Ureter (tissue), 1 donor: Measurements from ENCODE around the gene KRTAP3-2. TPM values are rescaled to one million over a fixed set of nuclear protein-coding genes. Genes with fewer than 3 reads are reported as not detected.
"Not testable (repeated sequence)": the region's sequence is repeated elsewhere in the genome, so short reads cannot be mapped to it uniquely, and the experiment has no call there.

Source experiments
- DNase-seq: peaks from one replicate; pipeline ENCODE4 v3.0.0-alpha.2; 2020; ENCODE audit warnings: low spot score
- total RNA-seq: library from RNA; stranded (reverse); gene quantifications from one replicate; pipeline ENCODE4 v1.2.4, GENCODE V29; 2023
- donor health status: DM: yes; HTN: yes; CAD: no.

The KRTAP3-2 gene
- total RNA-seq, result not detected

DNA sequence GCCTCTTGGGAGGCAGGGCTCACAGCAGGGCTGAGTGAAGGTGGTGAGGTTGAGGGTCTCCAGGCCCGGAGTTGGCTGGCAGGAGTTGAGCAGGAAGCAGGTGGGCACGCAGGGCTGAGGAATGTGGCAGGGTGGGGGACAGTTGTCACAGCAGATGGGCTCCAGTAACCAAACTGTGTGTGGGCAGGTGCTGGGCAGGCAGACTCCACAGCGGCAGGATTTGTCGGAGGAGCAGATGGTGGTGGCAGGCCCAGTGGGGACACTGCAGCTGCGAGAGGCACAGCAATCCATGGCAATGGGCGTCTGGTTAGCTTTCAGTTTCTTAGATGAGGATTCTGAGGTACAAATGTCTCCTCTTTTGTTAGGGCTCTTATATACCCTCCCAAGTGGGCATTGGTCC, at the start of gene KRTAP3-2:
KRTAP3-2 (minus strand) TSS at position 344 of the 400 bp plus-strand sequence; CDS start at position 291, 53 bp downstream.
- not testable (repeated sequence) for DNase-seq

DNA sequence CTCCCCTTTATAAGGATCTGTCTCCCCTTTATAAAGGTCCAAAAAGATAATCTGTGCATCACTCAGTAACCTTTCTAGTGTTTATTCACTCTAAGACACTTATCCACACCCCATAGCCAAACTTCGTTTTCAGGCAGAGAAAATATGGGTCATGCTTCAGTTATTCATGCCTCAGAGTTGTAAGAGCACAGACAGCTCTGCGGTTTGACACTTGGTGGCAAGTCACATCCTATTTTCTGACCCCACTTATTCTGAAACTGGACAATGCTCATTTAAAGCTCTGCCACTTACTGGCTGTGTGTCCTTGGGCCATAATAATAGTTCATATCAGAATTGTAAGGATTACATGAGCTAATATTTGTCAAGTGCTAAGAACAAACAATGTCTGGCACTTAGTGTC, 49.4 kb upstream of the KRTAP3-2 start:
- no peak for DNase-seq

DNA sequence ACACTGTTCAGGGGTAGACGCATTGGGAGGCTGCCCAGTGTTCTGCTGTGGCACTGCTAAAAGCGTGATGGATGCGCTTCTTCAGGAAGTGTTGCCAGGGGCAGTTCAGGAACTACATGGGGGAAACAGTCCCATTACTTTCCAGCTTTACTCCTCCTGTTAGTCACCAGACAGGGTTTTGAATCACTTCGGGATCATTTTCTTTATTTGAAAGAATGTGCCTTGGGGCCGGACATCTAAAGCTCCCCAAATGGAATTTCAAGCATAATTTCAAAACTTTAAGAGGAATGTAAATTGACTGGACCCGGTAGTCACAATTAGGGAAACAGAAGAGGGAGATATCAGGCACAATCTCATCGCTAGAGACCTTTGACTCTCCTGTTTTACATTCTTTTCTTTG, 48.7 kb upstream of the KRTAP3-2 start:
- no peak for DNase-seq

DNA sequence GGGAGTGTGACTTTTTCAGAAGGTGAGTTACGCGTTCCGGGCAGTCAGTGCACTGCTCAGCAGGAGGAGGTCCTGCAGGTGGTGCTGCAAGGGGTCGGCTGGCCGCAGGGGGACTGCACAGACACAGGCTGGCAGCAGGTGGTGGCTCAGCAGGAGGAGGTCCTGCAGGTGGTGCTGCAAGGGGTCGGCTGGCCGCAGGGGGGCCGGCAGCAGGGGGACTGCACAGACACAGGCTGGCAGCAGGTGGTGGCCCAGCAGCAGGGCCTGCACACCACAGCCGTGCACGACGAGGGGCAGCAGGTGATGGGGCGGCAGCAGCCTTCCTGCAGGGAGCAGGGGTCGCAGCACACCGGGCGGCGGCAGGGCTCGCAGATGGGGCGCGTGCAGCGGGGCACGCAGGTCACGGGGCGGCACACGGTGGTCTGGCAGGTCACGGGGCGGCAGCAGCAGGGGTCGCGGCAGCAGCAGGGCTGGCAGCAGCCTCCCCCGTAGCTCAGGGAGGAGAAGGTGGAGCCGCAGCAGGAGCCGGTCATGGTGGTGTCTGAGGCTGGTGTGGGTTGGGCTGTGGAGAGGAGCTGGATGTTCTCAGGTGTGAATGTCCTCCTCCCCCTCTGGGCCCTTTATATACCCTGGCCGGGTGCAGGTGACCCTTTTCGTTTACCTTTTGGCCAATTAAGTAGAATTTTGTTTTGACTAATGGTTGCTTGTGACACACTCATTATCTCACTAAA, 47.2 kb upstream of the KRTAP3-2 start, which contains the start of gene KRTAP2-1:
KRTAP2-1 (minus strand) TSS at position 582 of the 731 bp plus-strand sequence; CDS start at position 533, 49 bp downstream.
- not testable (repeated sequence) for DNase-seq

DNA sequence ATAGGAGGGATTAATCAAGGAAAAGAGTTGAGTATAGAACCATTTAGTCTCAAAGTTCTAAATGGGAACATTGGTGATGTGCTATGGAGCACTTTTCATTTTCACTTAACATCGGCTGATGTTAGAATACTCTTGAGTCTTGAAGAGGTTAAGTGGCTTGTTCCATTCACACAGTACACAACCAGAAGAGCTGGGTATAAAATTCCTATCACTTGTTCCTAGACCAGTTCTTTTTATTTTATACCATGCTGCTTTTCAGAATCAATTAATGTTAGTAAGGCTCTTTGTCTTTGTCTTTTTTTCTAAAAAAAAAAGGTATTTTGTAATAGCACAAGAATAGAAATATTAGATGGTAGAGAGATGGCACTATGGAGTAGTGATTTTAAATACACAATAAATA, 43.2 kb upstream of the KRTAP3-2 start:
- no peak for DNase-seq

DNA sequence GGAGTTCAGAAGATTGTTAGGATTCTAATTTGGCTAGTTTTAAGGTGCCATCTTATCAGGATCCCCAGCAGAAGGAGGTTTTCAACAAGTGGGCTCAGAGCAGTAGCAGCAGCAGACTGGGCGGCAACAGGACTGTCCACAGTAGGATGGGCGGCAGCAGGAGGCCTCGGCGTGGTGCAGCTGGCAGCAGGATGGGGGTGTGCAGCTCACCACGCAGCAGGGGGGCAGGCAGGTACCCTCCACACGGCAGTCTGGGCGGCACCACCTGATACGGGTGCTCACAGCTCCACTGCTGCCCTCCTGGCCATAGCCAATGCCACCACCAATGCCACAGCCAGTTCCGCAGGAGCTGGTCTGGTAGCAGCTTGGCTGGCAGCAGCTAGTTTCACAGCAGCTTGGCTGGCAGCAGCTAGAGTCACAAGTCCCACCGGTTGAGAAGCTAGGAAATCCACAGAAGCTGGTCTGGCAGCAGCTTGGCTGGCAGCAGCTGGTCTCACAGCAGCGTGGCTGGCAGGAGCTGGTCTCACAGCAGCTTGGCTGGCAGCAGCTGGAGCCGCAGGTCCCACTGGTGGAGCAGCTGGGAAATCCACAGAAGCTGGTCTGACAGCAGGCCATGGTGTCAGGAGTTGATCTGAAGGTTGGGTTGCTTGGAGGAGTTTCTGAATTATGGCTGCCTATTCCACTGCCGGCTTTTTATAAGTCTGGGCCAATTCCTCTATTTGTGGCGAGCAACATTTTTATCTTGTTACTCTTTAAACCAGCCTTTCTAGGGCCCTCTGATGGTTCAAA, 41.3 kb upstream of the KRTAP3-2 start, which contains the start of gene KRTAP1-1:
KRTAP1-1 (minus strand) TSS at position 668 of the 789 bp plus-strand sequence; CDS start at position 615, 53 bp downstream.
- peak; percentile 46 for DNase-seq

DNA sequence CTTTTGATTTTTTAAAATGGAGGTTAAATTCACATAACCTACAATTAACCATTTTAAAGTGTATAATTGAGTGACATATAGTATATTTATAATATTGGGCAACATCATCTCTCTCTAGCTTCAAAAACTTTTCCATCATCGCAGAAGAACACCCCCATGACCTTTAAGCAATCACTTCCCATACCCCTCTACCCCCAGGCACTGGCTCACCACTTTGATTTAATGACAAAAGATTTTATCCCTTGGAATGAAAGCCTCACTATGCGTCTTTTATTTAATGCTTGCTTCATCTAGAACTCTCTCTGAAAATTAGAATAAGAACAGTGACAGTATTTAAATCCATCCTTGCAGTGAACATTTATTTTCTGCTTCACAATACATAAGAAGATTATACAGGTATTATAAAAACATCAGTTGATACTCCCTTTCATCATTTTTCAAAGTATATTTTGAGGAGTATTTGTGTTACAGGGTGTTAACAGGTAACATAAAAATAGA, 38.2 kb upstream of the KRTAP3-2 start:
- no peak for DNase-seq

DNA sequence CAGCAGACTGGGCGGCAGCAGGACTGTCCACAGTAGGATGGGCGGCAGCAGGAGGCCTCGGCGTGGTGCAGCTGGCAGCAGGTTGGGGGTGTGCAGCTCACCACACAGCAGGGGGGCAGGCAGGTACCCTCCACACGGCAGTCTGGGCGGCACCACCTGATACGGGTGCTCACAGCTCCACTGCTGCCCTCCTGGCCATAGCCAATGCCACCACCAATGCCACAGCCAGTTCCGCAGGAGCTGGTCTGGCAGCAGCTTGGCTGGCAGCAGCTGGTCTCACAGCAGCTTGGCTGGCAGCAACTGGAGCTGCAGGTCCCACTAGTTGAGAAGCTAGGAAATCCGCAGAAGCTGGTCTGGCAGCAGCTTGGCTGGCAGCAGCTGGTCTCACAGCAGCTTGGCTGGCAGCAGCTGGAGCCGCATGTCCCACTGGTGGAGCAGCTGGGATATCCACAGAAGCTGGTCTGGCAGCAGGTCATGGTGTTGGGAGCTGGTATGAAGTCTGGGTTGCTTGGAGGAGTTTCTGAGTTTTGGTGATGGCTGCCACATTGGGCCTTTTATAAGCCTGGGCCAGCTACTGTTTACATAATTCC, 34.7 kb upstream of the KRTAP3-2 start, which contains the start of gene KRTAP1-3:
KRTAP1-3 (minus strand) TSS at position 529 of the 590 bp plus-strand sequence; CDS start at position 476, 53 bp downstream.
- DNase-seq, result not testable (repeated sequence)

DNA sequence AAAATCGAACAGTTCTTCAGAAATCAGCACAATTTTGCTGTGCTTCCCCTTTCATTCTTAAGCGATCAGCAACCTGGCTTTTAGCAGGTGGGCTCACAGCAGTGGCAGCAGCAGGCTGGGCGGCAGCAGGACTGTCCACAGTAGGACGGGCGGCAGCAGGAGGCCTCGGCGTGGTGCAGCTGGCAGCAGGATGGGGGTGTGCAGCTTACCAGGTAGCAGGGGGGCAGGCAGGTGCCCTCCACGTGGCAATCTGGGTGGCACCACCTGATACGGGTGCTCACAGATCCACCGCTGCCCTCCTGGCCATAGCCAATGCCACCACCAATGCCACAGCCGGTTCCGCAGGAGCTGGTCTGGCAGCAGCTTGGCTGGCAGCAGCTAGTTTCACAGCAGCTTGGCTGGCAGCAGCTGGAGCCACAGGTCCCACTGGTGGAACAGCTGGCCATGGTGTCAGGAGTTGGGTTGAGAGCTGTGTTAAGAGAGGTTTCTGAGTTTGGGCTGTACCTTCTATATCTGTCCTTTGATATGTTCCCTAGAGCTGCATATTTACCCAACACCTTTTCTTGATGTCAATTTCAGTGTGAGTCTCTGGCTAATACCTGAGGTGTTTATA, 30.0 kb upstream of the KRTAP3-2 start, which contains the start of gene KRTAP1-4:
KRTAP1-4 (minus strand) TSS at position 563 of the 613 bp plus-strand sequence; CDS start at position 446, 117 bp downstream.
- no peak for DNase-seq

DNA sequence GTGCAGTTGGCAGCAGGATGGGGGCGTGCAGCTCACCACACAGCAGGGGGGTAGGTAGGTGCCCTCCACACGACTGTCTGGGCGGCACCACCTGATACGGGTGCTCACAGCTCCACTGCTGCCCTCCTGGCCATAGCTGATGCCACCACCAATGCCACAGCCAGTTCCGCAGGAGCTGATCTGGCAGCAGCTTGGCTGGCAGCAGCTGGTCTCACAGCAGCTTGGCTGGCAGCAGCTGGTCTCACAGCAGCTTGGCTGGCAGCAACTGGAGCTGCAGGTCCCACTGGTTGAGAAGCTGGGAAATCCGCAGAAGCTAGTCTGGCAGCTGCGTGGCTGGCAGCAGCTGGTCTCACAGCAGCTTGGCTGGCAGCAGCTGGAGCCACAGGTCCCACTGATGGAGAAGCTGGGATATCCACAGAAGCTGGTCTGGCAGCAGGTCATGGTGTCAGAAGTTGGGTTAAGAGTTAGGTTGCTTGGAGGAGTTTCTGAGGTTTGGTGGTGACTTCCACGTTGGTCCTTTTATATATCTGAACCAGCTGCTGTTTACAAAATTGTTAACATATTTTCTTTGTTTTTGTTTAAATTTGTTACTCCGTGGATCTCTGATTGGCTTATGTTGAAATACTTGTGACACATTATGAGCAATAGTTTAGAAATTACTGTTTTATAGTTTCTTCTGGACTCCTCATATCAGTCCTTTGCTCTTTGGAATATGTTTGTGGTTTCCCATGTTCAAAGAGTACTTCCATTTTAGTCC, 27.2 kb upstream of the KRTAP3-2 start, which contains the start of gene KRTAP1-5:
KRTAP1-5 (minus strand) TSS at position 494 of the 757 bp plus-strand sequence; CDS start at position 441, 53 bp downstream.
- no peak for DNase-seq

DNA sequence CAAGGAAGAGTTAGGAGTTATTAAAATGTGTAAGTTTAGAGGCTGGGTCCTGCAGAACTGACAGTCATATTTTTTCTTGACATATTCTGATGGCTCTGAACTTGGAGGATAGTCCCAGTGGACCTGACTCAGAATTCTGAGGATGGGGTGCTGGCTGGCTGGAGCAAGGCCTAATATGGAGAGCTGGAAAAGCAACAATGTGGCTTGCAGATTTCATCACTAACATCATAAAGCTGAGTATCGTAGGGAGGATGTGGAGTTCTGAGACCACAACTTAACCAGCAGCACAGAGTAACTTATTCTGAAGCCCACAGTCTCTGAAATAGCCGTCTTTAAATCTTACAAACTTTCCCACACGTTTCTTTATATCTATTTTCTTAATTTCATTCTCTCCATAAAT, 25.0 kb upstream of the KRTAP3-2 start:
- DNase-seq, result no peak

DNA sequence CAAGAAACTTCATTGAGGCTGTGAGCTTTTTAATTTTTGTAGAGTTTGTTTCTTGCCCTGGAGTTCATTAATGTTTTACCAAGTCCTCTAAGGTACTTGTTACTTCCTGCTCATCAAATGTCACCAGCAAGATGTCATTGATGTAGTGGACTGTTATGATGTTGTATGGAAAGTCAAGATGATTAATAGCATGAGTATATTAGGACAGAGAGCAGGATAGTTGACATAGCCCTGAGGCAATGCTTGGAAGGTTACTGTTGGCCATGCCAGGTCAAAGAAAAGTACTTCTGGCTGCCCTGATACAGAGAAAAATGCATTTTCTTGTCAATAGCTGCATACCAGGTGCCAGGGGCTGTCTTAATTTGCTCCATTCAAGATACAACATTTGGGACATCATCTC, 20.6 kb upstream of the KRTAP3-2 start:
- no peak for DNase-seq

DNA sequence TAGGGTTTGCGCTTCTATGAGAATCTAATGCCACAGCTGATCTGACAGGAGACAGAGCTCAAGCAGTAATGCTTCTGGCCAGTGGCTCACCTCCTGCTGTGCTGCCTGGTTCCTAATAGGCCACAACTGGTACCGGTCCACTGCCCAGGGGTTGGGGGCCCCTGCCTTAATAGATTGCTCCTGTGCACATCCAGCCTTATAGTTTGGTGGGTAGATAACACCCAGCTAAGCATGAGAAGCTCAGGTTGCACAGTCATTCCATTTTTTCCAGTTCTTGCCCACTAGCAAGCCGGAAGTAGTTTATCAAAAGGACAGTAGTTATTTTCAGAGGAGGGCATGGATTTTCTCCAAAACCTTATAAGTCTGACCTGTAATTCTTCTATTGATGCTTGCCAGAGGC, 19.7 kb upstream of the KRTAP3-2 start:
- DNase-seq, result no peak

DNA sequence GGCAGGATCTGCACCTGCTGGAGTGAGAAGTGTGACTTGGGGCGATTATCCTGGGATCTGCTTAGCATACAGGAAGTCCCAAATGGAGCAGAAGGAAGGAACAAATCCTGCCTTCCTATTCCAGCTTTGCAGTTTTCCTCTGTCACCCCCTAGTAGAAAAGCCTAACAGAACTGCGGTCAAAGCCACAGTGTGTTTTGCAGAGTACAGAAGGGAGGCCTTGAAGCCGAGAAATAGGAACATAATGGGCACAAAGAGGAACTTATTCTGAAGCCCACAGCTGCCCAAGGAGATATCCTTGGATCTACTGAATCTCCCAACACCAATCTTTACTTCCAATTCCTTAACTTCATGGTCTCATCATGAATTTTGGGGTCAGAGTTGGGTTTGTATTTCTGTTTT, 18.8 kb upstream of the KRTAP3-2 start:
- DNase-seq, result no peak

DNA sequence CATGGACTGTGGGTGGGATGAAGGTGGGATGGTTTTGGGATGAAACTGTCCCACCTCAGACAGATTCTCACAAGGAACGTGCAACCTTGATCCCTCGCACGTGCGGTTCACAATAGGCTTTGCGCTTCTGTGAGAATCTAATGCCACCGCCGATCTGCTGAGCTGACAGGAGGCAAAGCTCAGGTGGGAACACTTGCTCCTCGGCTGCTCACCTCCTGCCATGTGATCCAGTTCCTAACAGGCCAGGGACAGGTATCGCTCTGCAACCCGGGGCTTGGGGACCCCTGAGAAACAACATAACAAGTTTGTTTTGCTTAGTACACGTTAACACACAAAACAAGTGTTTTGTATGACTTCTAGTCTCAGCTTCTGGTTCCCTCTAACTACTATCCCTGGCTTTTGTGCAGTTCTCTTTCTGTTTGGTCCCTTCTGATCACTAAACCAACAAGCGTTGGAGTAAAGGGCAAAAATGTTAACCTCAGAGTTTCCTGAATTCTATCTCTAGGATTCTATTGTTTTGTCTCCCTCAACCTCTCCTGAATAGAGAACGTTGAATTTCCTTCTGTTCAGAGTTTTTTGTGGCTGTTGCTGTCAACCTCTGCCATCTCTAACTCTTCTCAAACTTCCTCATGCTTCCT, 17.0 kb upstream of the KRTAP3-2 start:
- no peak for DNase-seq

DNA sequence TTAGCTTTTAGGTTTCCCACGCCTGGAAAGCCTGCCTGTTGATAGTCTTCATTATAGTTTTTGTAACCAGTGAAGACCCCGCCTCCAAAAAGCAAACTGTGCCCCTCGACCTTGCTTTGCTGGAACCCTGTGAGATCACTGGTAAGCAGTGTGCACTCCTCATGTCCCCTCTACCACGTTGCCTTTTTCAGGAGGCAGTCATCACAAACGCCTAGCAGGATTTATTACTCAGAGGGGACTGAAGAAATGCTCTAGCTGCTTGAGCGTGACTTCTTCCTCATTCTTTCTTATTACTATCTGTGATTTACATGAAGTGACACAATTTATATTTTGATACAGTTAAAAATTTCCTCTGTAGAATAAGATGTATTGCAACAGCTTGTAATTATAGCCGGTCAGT, 15.7 kb upstream of the KRTAP3-2 start:
- no peak for DNase-seq

DNA sequence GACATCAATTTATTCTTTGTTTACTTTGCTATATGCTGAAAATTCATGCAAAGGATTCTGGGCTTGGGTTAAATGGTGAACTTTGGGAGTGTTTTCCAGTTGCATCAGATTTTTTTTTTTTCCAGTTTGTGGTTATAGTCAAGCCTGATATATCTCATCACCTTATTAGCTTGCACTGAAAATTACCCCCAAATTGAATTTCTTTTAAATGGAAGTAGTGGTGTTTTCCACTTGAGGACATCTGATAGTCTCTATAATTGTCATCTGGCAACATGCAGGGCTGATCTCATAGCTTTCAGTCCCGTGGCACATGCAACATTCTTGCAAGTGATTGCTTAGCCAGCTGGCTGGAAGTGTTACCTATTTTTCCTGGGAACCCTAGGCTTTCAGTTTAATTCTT, 13.9 kb upstream of the KRTAP3-2 start:
- no peak for DNase-seq

DNA sequence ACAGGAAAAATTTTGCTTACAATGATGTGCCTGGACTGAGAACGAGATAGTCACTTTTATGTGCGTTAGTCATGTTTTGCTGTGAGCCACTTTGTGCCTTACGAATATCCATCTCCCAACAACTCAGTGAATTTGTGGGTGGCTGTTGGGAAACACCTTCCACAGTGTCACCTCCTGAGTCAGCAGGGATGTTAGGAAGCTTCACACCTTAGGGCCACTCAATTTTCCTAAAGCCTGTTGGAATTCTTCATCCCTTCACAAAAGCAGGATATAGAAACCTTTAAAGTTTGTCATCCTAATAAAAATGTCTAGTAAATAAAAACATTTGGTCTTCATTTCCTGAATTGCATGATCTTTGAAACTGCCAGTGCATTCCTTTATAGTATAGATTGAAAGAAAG, 13.5 kb upstream of the KRTAP3-2 start:
- no peak for DNase-seq

DNA sequence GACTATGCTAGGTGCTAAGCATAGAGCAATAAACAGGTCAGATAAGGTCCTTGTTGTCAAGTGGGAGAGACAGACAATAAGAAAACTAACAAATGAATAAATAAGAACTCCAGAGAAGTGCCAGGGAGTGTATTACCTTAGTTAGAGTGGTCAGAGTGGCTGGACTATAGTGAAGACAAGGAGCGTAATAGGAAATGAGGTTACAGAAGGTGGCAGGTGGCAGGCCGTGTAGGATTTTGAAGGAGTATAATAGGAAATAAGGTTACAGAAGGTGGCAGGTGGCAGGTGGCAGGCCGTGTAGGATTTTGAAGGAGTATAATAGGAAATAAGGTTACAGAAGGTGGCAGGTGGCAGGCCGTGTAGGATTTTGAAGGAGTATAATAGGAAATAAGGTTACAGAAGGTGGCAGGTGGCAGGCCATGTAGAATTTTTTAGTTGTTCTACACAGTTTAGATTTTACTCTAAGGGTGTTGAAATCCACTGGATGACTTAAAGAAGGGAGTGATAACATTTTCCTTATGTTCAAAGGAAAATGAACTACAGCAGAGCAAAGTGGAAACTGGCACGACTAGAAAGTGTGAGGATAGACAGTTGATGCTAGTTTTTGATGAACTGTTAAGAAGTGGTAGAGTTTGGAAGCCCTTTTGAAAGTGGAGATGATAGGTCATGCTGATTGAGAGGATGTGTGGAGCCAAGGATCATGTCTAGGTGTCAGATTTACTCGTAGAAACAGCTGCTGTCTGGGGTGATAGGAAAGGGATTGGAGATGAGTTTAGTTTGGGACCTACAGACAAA, 12.8 kb upstream of the KRTAP3-2 start:
- no peak for DNase-seq
